HepG2 (cell line): ENCODE results near the gene IL3. TPM values are rescaled to one million over a fixed set of nuclear protein-coding genes. Genes with fewer than 3 reads are reported as not detected.

Experiments
- ATAC-seq: fragments of 200-7000 bp; cut with Tn5 transposase; 3 replicates; pipeline ENCODE4 v1.9.1; 2020; ENCODE audit warnings: mild to moderate bottlenecking, moderate library complexity
- BruUV-seq: library from RNA; stranded (reverse); fragments of 400-500 nt; replicated peaks from 2 replicates; lab custom pipeline; 2021; lab: Mats Ljungman, UMichigan
- CTCF ChIA-PET: fragments of 300-600 bp; formaldehyde crosslinking; extraction: SDS; loops from one replicate; lab custom pipeline; 2021; ENCODE audit warnings: low total read pairs, inconsistent platforms, low intra/inter-chr PET ratio; lab: Yijun Ruan, JAX
- POLR2A ChIA-PET: fragments of 350-600 bp; sonication (Branson Sonifier 250); formaldehyde crosslinking; loops from one replicate; lab custom pipeline; 2020; ENCODE audit warnings: antibody characterized with exemption, inconsistent platforms; lab: Yijun Ruan, JAX
- DNase-seq: peaks from one replicate; pipeline ENCODE4 v3.0.0-alpha.2; 2015; ENCODE audit warnings: low spot score
- FAIRE-seq: peaks from 3 replicates; lab custom pipeline; 2011; peaks lifted over from hg19 to GRCh38; lab: Jason Lieb, UNC
- H2AFZ ChIP-seq: one replicate; pipeline ENCODE4 v1.6.1; 2011; ENCODE audit warnings: low read length, inconsistent platforms
- H3K27ac ChIP-seq: fragments of 300-600 bp; 3 replicates; pipeline ENCODE4 v1.8.0; 2011; ENCODE audit warnings: mixed run types, mild to moderate bottlenecking, mixed read lengths, low read length, inconsistent platforms; ENCODE audit not compliant: insufficient read depth; ENCODE audit errors: extremely low read length
- H3K27me3 ChIP-seq, 2 experiments: fragments of 200-600 bp in 1 of 2; 2 replicates in 1 of 2; 3 replicates in 1 of 2; pipeline versions ENCODE4 v1.6.0 to v1.8.0; 2011; ENCODE audit warnings: low read length in 2 of 2, mild to moderate bottlenecking in 2 of 2, moderate library complexity in 2 of 2, inconsistent platforms in 1 of 2; ENCODE audit not compliant: insufficient read depth in 2 of 2, control insufficient read depth in 1 of 2
- H3K36me3 ChIP-seq, 2 experiments: fragments of 200-600 bp in 1 of 2; replicated peaks in 1 of 2; 2 replicates in 1 of 2; 3 replicates in 1 of 2; pipeline versions ENCODE4 v1.5.1 to v1.8.0; 2011; ENCODE audit warnings: low read length in 2 of 2, inconsistent platforms in 1 of 2; ENCODE audit not compliant: insufficient read depth in 2 of 2, control insufficient read depth in 1 of 2
- H3K4me1 ChIP-seq: 2 replicates; pipeline ENCODE4 v1.5.1; 2012; ENCODE audit warnings: low read length, inconsistent platforms; ENCODE audit not compliant: insufficient read depth
- H3K4me2 ChIP-seq: 2 replicates; pipeline ENCODE4 v1.6.0; 2011; ENCODE audit warnings: low read depth, low read length, inconsistent platforms
- H3K4me3 ChIP-seq, 3 experiments: fragments of 200-600 bp in 1 of 3; sonication (generic), shearing (Covaris generic) in 1 of 3; replicated peaks in 1 of 3; 2 replicates each; pipeline ENCODE4 v1.5.1; 2011 to 2016; ENCODE audit warnings: low read length in 3 of 3, inconsistent platforms in 2 of 3, low read depth in 2 of 3, mild to moderate bottlenecking in 2 of 3, control low read depth in 1 of 3, mixed read lengths in 1 of 3; ENCODE audit not compliant: insufficient read depth in 1 of 3
- H3K79me2 ChIP-seq: one replicate; pipeline ENCODE4 v1.6.1; 2011; ENCODE audit warnings: low read length, inconsistent platforms; ENCODE audit not compliant: insufficient read depth
- H3K9ac ChIP-seq: 2 replicates; pipeline ENCODE4 v1.6.0; 2011; ENCODE audit warnings: mild to moderate bottlenecking, low read depth, low read length, inconsistent platforms; ENCODE audit not compliant: insufficient read depth
- H3K9me3 ChIP-seq: 2 replicates; pipeline ENCODE4 v1.5.1; 2012; ENCODE audit warnings: mild to moderate bottlenecking, low read length
- H4K20me1 ChIP-seq: 2 replicates; pipeline ENCODE4 v1.6.0; 2011; ENCODE audit warnings: inconsistent platforms, mild to moderate bottlenecking, low read length, moderate library complexity; ENCODE audit not compliant: insufficient read depth
- ARNTL ChIP-seq: sonication (generic); formaldehyde crosslinking; IDR thresholded peaks from 2 replicates; pipeline ENCODE4 v1.4.0; 2020; ENCODE audit warnings: mild to moderate bottlenecking, missing genetic modification reagents
- EP300 ChIP-seq, 3 experiments: sonication (generic) in 1 of 3; formaldehyde crosslinking in 1 of 3; IDR thresholded peaks; 2 replicates each; pipeline versions ENCODE4 v1.5.1 to v1.6.1; 2011 to 2020; ENCODE audit warnings: low read depth in 2 of 3, low read length in 2 of 3, borderline replicate concordance in 1 of 3, improper control_type of control experiment in 1 of 3, mild to moderate bottlenecking in 1 of 3, missing genetic modification reagents in 1 of 3, moderate library complexity in 1 of 3
- KLF9 ChIP-seq: IDR thresholded peaks from 2 replicates; pipeline ENCODE4 v1.6.1; 2016; ENCODE audit warnings: low read depth
- NCOA1 ChIP-seq: sonication (generic); formaldehyde crosslinking; IDR thresholded peaks from 2 replicates; pipeline ENCODE4 v1.9.0; 2021; ENCODE audit warnings: missing genetic modification reagents
- NFE2 ChIP-seq: sonication (generic); formaldehyde crosslinking; IDR thresholded peaks from 2 replicates; pipeline ENCODE4 v1.4.0; 2020; ENCODE audit warnings: missing genetic modification reagents
- NFIB ChIP-seq: sonication (generic); formaldehyde crosslinking; IDR thresholded peaks from 2 replicates; pipeline ENCODE4 v1.9.0; 2021; ENCODE audit warnings: missing genetic modification reagents, mild to moderate bottlenecking, borderline replicate concordance
- NFYB ChIP-seq: sonication (generic); formaldehyde crosslinking; IDR thresholded peaks from 2 replicates; pipeline ENCODE4 v1.4.0; 2020; ENCODE audit warnings: missing genetic modification reagents
- PAWR ChIP-seq: sonication (generic); formaldehyde crosslinking; IDR thresholded peaks from 2 replicates; pipeline ENCODE4 v1.4.0; 2020; ENCODE audit warnings: missing genetic modification reagents, mild to moderate bottlenecking, borderline replicate concordance
- SPEN ChIP-seq: sonication (generic); formaldehyde crosslinking; IDR thresholded peaks from 2 replicates; pipeline ENCODE4 v1.5.1; 2020; ENCODE audit warnings: low read depth, mild to moderate bottlenecking, missing genetic modification reagents
- ZBTB7A ChIP-seq: sonication (generic); formaldehyde crosslinking; IDR thresholded peaks from 2 replicates; pipeline ENCODE4 v1.8.0; 2022; ENCODE audit warnings: mild to moderate bottlenecking, missing genetic modification reagents
- ZMAT5 ChIP-seq: sonication (generic); formaldehyde crosslinking; IDR thresholded peaks from 2 replicates; pipeline ENCODE4 v1.5.0; 2020; ENCODE audit warnings: mild to moderate bottlenecking, low read depth, missing genetic modification reagents, borderline replicate concordance
- ZNF280B ChIP-seq: sonication (generic); formaldehyde crosslinking; IDR thresholded peaks from 2 replicates; pipeline ENCODE4 v1.5.0; 2020; ENCODE audit warnings: missing genetic modification reagents, mild to moderate bottlenecking, borderline replicate concordance
- ZNF333 ChIP-seq: sonication (generic); formaldehyde crosslinking; IDR thresholded peaks from 2 replicates; pipeline ENCODE4 v1.4.0; 2020; ENCODE audit warnings: mild to moderate bottlenecking, missing genetic modification reagents, borderline replicate concordance
- ZNF607 ChIP-seq: sonication (generic); formaldehyde crosslinking; IDR thresholded peaks from 2 replicates; pipeline ENCODE4 v1.5.1; 2020; ENCODE audit warnings: missing genetic modification reagents, mild to moderate bottlenecking, borderline replicate concordance
- ZNF839 ChIP-seq: sonication (generic); formaldehyde crosslinking; IDR thresholded peaks from 2 replicates; pipeline ENCODE4 v1.4.0; 2020; ENCODE audit warnings: missing genetic modification reagents, mild to moderate bottlenecking, borderline replicate concordance
- ZZZ3 ChIP-seq: sonication (generic); formaldehyde crosslinking; IDR thresholded peaks from 2 replicates; pipeline ENCODE4 v1.4.0; 2020; ENCODE audit warnings: missing genetic modification reagents, mild to moderate bottlenecking, borderline replicate concordance
- WGBS: methylation state at CpG from one replicate; pipeline ENCODE4 v1.1.6; 2017; ENCODE audit warnings: low lambda C conversion rate; 5-methylcytosine and 5-hydroxymethylcytosine counted together
- in situ Hi-C: cut with HindIII; loops from 2 replicates; pipeline ENCODE4 v1.10.0; 2017; ENCODE audit warnings: low pct_unique_long_range_greater_than_20kb; ENCODE audit not compliant: extremely low pct_ligation_motif_present
- intact Hi-C: fragments of 100-400 bp; cut with micrococcal nuclease; formaldehyde crosslinking; loops from one replicate; pipeline ENCODE4 v1.10.0; 2022; ENCODE audit not compliant: unreplicated experiment
- polyA plus RNA-seq, 8 experiments: library from polyadenylated mRNA; depleted of rRNA in 3 of 8; stranded (reverse) in 7 of 8; unstranded in 1 of 8; fragments of >200 nt; fragmentation: Illumina TruSeq in 4 of 8; extraction: Trizol in 4 of 8; gene quantifications; 2 replicates each; pipeline versions ENCODE4 v1.2.1 to v1.2.3, GENCODE V29; 2011 to 2016; ENCODE audit warnings: low read depth in 4 of 8, missing spikeins in 1 of 8, mixed read lengths in 1 of 8; ENCODE audit not compliant: insufficient read depth in 1 of 8
- total RNA-seq, 5 experiments: library from RNA; depleted of rRNA; stranded (reverse); fragments of >200 nt; fragmentation: Illumina TruSeq; extraction: Trizol; gene quantifications; 2 replicates each; pipeline ENCODE4 v1.2.3, GENCODE V29; 2016; ENCODE audit warnings: low read depth in 1 of 5
- TF ChIP-seq, protein P1 (sequence below): conservative IDR thresholded peaks from 2 replicates; pipeline ENCODE4 v1.6.1; 2018; ENCODE audit warnings: missing genetic modification reagents

Gene IL3
- total and polyA plus RNA-seq, 2 of the 13 experiments (the other 11 are each of a cell fraction or from before 2014, with no cell fraction given): not detected

GRCh38 chr5:132055808-132056609 lies 4.4 kb upstream of the IL3 start (continued):
- TF ChIP-seq, protein P1, sequence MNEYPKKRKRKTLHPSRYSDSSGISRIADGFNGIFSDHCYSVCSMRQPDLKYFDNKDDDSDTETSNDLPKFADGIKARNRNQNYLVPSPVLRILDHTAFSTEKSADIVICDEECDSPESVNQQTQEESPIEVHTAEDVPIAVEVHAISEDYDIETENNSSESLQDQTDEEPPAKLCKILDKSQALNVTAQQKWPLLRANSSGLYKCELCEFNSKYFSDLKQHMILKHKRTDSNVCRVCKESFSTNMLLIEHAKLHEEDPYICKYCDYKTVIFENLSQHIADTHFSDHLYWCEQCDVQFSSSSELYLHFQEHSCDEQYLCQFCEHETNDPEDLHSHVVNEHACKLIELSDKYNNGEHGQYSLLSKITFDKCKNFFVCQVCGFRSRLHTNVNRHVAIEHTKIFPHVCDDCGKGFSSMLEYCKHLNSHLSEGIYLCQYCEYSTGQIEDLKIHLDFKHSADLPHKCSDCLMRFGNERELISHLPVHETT (CRISPR knock-in tag): no peak
- TF ChIP-seq NCOA1: no peak
- no peak for TF ChIP-seq NFE2 (CRISPR knock-in tag)
- TF ChIP-seq NFIB (CRISPR knock-in tag): no peak
- no peak for TF ChIP-seq ZNF607
- no peak for TF ChIP-seq ZNF839 (CRISPR knock-in tag)
- TF ChIP-seq EP300 (IDR thresholded peaks at IDR 0.05; ENCODE audit: low read depth in 2 of 2, low read length in 2 of 2): no peak
- no peak for TF ChIP-seq EP300 (CRISPR knock-in tag; IDR thresholded peaks at IDR 0.05; ENCODE audit: borderline replicate concordance)
- TF ChIP-seq SPEN (CRISPR knock-in tag): no peak

DNA sequence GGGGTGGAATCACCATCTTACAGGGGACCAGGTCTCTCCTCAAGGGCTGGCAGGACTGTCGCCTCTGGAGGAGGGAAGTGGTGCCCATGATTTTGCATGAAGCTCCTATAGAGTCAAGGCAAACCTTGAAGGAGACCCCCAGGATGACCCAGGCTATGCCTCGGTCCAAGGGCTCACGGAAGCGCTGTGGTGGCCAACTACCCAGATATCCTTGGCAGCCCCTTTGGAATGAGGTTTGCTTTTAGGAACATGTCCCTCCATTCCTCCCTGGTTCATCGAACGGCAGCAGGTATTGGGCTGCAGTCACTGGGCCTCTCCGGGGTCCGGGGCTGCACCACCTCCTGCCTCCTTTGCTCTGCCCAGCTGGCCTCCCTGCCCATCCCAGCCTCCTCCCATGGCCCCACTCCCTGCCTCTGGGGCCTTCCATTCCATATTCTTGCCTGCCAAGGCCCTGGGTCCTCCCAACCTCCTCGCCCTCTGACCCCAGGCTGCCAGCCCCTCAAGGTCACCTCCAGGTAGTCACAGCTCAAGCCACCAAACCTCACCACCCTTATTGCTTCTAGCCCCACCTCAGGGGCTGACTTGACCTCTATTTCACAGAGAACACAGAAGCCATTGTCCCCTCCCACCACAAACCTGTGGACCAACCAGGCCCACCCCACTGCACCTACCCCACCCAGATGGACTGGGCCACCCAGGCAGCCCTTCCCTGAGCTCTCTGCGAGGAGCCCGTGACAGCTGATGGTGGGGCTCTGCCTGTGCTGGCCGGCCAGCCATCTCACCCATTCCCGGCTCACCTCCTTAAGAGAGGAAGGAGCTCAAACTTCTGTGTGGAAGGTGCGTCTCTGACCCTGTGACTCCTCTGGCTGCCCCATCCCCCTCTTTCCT lies 3.6 kb upstream of the IL3 start:
- no peaks in the 10 kb centered on the region for H3K36me3 ChIP-seq
- no peak overlapping the region for H3K27ac ChIP-seq
- CTCF ChIA-PET: no interaction called here
- in situ Hi-C loops (no loop called here), intact Hi-C loops (no loop called here)
- H4K20me1 ChIP-seq: no peaks in the 10 kb centered on the region
- H3K9ac ChIP-seq: no peak overlapping the region
- no peak overlapping the region for H3K4me2 ChIP-seq
- POLR2A ChIA-PET: no interaction called here
- no peak for ATAC-seq
- no peak for FAIRE-seq
- H3K79me2 ChIP-seq: no peaks in the 10 kb centered on the region
- no peak overlapping the region for H3K4me3 ChIP-seq
- no peaks in the 10 kb centered on the region for H3K4me1 ChIP-seq
- BruUV-seq: no TSS peak
- no peak for DNase-seq
- H3K9me3 ChIP-seq: no peaks in the 10 kb centered on the region
- H3K27me3 ChIP-seq: peaks cover 3 to 19% of the 10 kb centered on the region in 2 experiments; a peak in 2 of 5 replicates
- 53% methylated on average over 7 of the region's 14 CpGs for WGBS
- H2AFZ ChIP-seq: no peak overlapping the region
- TF ChIP-seq ZMAT5 (CRISPR knock-in tag) (no peak), ZZZ3 (CRISPR knock-in tag) (no peak), ZNF333 (no peak), PAWR (CRISPR knock-in tag) (no peak), NFYB (CRISPR knock-in tag) (no peak), ZBTB7A (CRISPR knock-in tag) (no peak), KLF9 (no peak), ZNF280B (no peak), ARNTL (no peak)
